ENCODE results near the gene GIMAP8. TPM values are rescaled to one million over a fixed set of nuclear protein-coding genes. Genes with fewer than 3 reads are reported as not detected.

Gene GIMAP8
- total RNA-seq, 4 donors from 2014 or later = 0.88 to 19.8 (median 5.2) TPM

DNA sequence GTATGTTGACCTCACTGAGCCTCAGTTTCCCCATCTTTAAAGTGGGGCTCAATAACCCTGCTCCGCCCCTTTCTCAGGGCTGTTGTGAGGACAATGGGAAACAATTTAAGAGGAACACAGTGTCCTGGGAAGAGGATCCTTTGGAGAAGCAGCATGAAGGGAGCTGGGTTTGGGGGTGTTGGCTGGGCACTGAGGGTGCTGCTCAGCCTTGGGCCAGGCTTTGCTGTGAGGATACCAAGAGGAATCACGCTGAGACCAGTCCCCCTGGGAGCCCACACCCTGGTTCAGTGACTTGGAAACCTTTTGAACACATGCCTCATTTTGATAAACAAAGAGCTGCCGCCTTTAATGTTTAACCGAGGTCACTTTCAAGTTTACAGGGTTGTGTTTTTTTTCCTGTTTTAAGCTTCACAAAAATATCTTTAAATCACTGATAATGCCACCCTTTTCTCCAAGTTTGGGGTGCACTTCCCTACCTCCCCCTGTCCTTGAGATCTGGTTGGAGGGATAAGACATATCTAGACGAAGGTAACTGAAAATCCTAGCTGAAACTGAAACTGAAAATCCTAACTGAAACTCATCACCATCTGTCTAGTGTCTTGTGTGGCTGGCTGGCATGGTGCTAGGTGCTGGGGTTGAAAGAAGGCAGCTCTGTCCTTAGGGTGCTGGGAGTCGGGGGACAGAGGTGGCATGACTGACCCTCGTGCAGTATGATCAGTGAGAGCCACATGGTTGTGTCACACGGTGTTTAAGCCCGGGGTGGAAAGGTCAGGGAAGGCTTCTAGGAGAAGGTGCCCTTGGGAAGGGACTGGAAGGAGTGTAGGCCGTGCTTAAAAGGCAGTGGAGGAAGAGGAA, 43.6 kb upstream of the GIMAP8 start:
- Histone ChIP-seq H3K27me3 (no peaks in the 10 kb centered on the region), H3K27ac (peak overlapping the region; percentile 92 to 97 (median 94)), H3K4me1 (peaks cover 5 to 39% (median 18%) of the 10 kb centered on the region in 4 donors), H3K9me3 (no peaks in the 10 kb centered on the region), H3K4me3 (peak overlapping the region; percentile 60 to 74 (median 70)), H3K36me3 (peaks cover 0 to 8% (median 0%) of the 10 kb centered on the region in 3 donors)
- DNase-seq = peak; percentile 62 to 70 (median 69)
- TF ChIP-seq, protein P1, sequence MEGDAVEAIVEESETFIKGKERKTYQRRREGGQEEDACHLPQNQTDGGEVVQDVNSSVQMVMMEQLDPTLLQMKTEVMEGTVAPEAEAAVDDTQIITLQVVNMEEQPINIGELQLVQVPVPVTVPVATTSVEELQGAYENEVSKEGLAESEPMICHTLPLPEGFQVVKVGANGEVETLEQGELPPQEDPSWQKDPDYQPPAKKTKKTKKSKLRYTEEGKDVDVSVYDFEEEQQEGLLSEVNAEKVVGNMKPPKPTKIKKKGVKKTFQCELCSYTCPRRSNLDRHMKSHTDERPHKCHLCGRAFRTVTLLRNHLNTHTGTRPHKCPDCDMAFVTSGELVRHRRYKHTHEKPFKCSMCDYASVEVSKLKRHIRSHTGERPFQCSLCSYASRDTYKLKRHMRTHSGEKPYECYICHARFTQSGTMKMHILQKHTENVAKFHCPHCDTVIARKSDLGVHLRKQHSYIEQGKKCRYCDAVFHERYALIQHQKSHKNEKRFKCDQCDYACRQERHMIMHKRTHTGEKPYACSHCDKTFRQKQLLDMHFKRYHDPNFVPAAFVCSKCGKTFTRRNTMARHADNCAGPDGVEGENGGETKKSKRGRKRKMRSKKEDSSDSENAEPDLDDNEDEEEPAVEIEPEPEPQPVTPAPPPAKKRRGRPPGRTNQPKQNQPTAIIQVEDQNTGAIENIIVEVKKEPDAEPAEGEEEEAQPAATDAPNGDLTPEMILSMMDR (IDR thresholded peaks at IDR 0.05) = no peak
- no peak for TF ChIP-seq POLR2A (IDR thresholded peaks at IDR 0.05)

DNA sequence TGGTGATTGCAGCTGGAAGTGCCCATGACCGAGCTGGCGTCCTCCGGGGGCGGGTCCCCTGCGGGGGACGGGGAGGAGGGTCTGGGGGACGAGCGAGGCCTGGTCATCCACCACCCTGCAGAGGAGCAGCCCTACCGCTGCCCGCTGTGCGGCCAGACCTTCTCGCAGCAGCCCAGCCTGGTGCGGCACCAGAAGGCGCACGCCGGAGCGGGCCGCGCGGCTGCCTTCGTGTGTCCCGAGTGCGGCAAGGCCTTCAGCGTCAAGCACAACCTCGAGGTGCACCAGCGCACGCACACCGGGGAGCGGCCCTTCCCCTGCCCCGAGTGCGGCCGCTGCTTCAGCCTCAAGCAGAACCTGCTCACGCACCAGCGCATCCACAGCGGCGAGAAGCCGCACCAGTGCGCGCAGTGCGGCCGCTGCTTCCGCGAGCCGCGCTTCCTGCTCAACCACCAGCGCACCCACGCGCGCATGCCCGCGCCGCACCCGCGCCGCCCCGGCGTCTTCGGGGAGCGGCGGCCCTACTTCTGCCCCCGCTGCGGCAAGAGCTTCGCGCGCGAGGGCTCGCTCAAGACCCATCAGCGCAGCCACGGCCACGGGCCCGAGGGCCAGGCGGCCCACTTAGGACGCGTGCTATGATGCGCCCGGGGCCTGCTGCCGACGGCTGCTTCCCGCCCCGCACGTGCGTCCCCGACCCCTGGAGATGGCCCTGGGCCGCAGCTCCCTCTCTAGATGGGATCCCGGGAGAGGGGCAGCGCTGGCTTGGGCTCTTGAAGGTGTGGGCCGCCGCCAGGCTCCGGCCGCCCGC, 42.6 kb upstream of the GIMAP8 start:
- no peak for DNase-seq
- Histone ChIP-seq H3K36me3 (peaks cover 0 to 8% (median 0%) of the 10 kb centered on the region in 3 donors), H3K27me3 (no peaks in the 10 kb centered on the region), H3K4me3 (peak overlapping the region in 1 of 4 donors; percentile 1), H3K4me1 (peaks cover 5 to 38% (median 18%) of the 10 kb centered on the region in 4 donors), H3K9me3 (no peaks in the 10 kb centered on the region), H3K27ac (peak overlapping the region; percentile 92 to 97 (median 94))
- TF ChIP-seq, protein P1 (IDR thresholded peaks at IDR 0.05) = no peak
- TF ChIP-seq POLR2A (IDR thresholded peaks at IDR 0.05) = no peak

DNA sequence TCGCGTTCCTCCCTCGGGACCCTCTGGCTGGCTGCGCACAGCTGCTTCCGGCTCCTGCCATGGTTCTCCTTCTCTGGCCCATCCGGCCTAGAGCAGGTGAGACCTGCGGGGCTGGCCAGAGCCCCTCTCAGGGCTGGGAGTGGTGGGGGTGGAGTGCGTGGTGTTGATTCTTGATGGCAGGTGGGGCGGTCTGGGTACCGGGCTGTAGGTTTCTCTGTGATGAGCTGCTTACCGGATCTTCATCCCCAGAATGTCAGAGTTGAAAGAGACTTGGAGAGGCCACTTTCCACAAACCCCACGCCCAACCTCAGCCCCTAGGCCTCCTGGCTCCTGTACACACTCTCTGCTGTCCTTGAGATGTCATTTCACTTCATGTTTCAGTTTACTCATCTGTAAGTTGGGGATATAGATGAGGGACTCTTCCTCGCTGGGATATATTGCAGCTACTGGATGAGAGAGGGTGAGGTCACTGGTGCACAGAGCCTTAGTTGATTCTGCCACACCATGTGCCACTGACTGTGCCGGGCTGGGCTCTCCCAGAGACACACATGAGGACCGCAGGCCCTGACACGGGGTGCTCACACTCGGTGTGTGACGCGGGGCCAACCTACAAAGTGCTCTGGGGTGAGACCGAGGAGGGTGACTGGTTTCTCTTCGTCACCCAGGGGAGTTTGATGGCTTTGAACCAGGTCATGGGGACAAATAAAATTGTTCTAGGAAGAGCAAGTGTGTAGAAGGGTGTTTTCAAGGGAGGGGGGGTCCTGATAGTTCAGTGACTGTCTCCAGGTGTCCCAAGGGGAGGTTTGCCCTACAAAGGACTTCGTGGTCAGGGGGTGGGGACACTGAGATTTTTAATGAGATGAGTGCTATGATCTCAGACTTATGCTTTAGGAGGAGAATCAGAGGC, 41.8 kb upstream of the GIMAP8 start:
- Histone ChIP-seq H3K27ac (peak overlapping the region in 2 of 4 donors; percentile 95 to 97), H3K9me3 (no peaks in the 10 kb centered on the region), H3K27me3 (no peaks in the 10 kb centered on the region), H3K36me3 (peaks cover 0 to 8% (median 0%) of the 10 kb centered on the region in 3 donors), H3K4me3 (no peak overlapping the region), H3K4me1 (peaks cover 5 to 30% (median 18%) of the 10 kb centered on the region in 4 donors)
- peak in 2 of 3 donors; percentile 76 to 79 for DNase-seq
- TF ChIP-seq, protein P1 (IDR thresholded peaks at IDR 0.05) = no peak
- no peak for TF ChIP-seq POLR2A (IDR thresholded peaks at IDR 0.05)

DNA sequence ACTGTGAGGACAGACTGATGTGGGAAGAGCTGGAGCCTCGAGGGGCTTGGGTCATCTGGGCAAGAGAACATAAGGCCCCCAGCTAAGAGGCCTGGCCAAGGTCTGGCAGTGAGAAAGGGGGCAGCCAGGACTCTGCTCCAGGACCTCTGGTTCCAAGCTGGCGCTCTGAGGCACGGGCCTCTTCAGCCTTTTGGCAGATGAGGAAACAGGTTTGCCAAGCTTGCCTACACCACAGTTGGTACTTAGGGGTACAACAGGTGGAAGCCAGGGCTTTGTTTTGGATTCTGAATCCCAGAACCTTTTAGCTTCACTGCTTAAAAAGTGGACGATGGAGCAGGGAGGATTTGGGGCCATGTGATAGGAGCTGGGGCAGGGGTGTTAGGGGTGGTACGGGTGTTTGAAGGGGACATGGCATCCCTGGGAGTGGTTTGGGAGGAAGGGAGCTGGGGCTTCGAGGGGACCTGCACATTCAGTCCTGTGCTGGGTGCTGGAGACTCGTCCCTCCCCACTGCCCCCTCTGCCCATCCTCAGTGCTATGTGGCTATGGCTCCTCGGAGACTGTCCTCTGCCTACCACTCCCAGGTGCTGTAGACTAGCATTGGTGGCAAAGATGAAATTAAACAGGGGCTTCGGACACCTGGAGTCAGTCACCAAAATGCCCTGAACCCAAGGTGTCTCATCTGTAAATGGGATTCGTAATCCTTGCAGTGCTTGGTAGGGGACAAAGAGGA, 41.0 kb upstream of the GIMAP8 start:
- no peak for DNase-seq
- no peak for TF ChIP-seq POLR2A (IDR thresholded peaks at IDR 0.05)
- TF ChIP-seq, protein P1 (IDR thresholded peaks at IDR 0.05) = no peak
- Histone ChIP-seq H3K9me3 (no peaks in the 10 kb centered on the region), H3K27me3 (no peaks in the 10 kb centered on the region), H3K4me1 (peaks cover 0 to 25% (median 14%) of the 10 kb centered on the region in 4 donors), H3K36me3 (peaks cover 0 to 8% (median 0%) of the 10 kb centered on the region in 3 donors), H3K27ac (peak overlapping the region in 2 of 4 donors; percentile 59 to 95), H3K4me3 (no peak overlapping the region)
